HG02870 (cell line): ENCODE data around the gene KCNJ3.

Experiments
- ATAC-seq: cut with Tn5 transposase; IDR thresholded peaks from one replicate; pipeline ENCODE4 v1.9.1; 2021; ENCODE audit warnings: mild to moderate bottlenecking, moderate library complexity; ENCODE audit not compliant: unreplicated experiment

KCNJ3 gene

GRCh38 chr2:154698296-154698720, at the start of gene KCNJ3:
Gene KCNJ3, plus strand, starts transcription at chr2:154698695. Its CDS starts 81 bp downstream, at chr2:154698776.
- no peak for ATAC-seq

GRCh38 chr2:154655499-154655898, 43.0 kb upstream of the KCNJ3 start:
- ATAC-seq: no peak

- no peak for ATAC-seq
These were observed 39.6 kb upstream of the KCNJ3 start for GRCh38 chr2:154658854-154659253.

- no peak for ATAC-seq
These were observed 34.2 kb upstream of the KCNJ3 start for GRCh38 chr2:154664248-154664647.

- ATAC-seq: no peak
These were observed 28.4 kb upstream of the KCNJ3 start for GRCh38 chr2:154670083-154670482.

- ATAC-seq: no peak
These were observed 24.8 kb upstream of the KCNJ3 start for GRCh38 chr2:154673694-154674093.

- no peak for ATAC-seq
These were observed 21.1 kb upstream of the KCNJ3 start for GRCh38 chr2:154677401-154677800.

- ATAC-seq: no peak
These were observed 16.8 kb upstream of the KCNJ3 start for GRCh38 chr2:154681741-154682140.

GRCh38 chr2:154686162-154686561, 12.3 kb upstream of the KCNJ3 start:
- no peak for ATAC-seq

- no peak for ATAC-seq
These were observed 10.1 kb upstream of the KCNJ3 start for GRCh38 chr2:154688373-154688772.

- no peak for ATAC-seq
These were observed 9.3 kb upstream of the KCNJ3 start for GRCh38 chr2:154689158-154689557.

- no peak for ATAC-seq
These were observed 5.6 kb upstream of the KCNJ3 start for GRCh38 chr2:154692927-154693326.

GRCh38 chr2:154693741-154694340, 4.7 kb upstream of the KCNJ3 start:
- ATAC-seq: no peak

- ATAC-seq: no peak
These were observed 3.6 kb upstream of the KCNJ3 start for GRCh38 chr2:154694881-154695280.

- ATAC-seq: no peak
These were observed 2.1 kb upstream of the KCNJ3 start for GRCh38 chr2:154696369-154696768.

GRCh38 chr2:154696810-154697417, 1.6 kb upstream of the KCNJ3 start:
- ATAC-seq: no peak

- ATAC-seq: no peak
These were observed 860 bp upstream of the KCNJ3 start for GRCh38 chr2:154697418-154698252.

GRCh38 chr2:154698721-154699574, 453 bp downstream of the KCNJ3 start:
- ATAC-seq: no peak

GRCh38 chr2:154699575-154699930, 1.1 kb downstream of the KCNJ3 start:
- no peak for ATAC-seq

GRCh38 chr2:154700136-154700535, 1.6 kb downstream of the KCNJ3 start:
- ATAC-seq: no peak

GRCh38 chr2:154704991-154705390, 6.5 kb downstream of the KCNJ3 start:
- no peak for ATAC-seq
